ENCODE data around the gene ADM2. TPM values are rescaled to one million over a fixed set of nuclear protein-coding genes. Genes with fewer than 3 reads are reported as not detected.

The ADM2 gene
- total RNA-seq, 1 donor from 2014 or later, result 23.0 TPM

- no peaks in the 10 kb centered on the region for H3K4me1 ChIP-seq (ENCODE audit: insufficient read depth, low read length)
- Mint-ChIP-seq H3K36me3 (ENCODE audit: low read depth, unreplicated experiment) (peaks cover 2% of the 10 kb centered on the region), H3K27ac (ENCODE audit: unreplicated experiment) (no peak overlapping the region), H3K4me1 (ENCODE audit: low read depth, unreplicated experiment) (peaks cover 3% of the 10 kb centered on the region), H3K27me3 (ENCODE audit: low read depth, unreplicated experiment) (no peaks in the 10 kb centered on the region), H3K9me3 (ENCODE audit: unreplicated experiment) (no peaks in the 10 kb centered on the region), H3K4me3 (ENCODE audit: unreplicated experiment) (no peak overlapping the region)
- H3K4me3 ChIP-seq (ENCODE audit: insufficient read depth, low read depth, low read length), result no peak overlapping the region
- H3K79me2 ChIP-seq (ENCODE audit: insufficient read depth, low read length), result no peaks in the 10 kb centered on the region
- peaks cover 3% of the 10 kb centered on the region for H3K36me3 ChIP-seq (ENCODE audit: insufficient read depth, low read length)
- no peak for DNase-seq (ENCODE audit: low read depth)
- H2AFZ ChIP-seq (ENCODE audit: low read depth, low read length), result no peak overlapping the region
- H3K4me2 ChIP-seq (ENCODE audit: low read length), result no peak overlapping the region
- H3K27me3 ChIP-seq (ENCODE audit: insufficient read depth, low read length), result no peaks in the 10 kb centered on the region
- FAIRE-seq, result no peak
- no peak overlapping the region for H3K27ac ChIP-seq (ENCODE audit: low read depth, low read length)
- no peak overlapping the region for H3K9ac ChIP-seq (ENCODE audit: low read length)
- no peaks in the 10 kb centered on the region for H3K9me3 ChIP-seq (ENCODE audit: insufficient read depth, low read depth, low read length)
- H4K20me1 ChIP-seq (ENCODE audit: insufficient read depth, low read length), result peaks cover 17% of the 10 kb centered on the region
- TF ChIP-seq EZH2 (IDR thresholded peaks at IDR 0.05; ENCODE audit: insufficient read depth, low read length) (no peak), CTCF (IDR thresholded peaks at IDR 0.05; ENCODE audit: insufficient read depth, low read depth, low read length) (no peak)
Observed at GRCh38 chr22:50439314-50439870, 42.0 kb upstream of the ADM2 start.

DNA sequence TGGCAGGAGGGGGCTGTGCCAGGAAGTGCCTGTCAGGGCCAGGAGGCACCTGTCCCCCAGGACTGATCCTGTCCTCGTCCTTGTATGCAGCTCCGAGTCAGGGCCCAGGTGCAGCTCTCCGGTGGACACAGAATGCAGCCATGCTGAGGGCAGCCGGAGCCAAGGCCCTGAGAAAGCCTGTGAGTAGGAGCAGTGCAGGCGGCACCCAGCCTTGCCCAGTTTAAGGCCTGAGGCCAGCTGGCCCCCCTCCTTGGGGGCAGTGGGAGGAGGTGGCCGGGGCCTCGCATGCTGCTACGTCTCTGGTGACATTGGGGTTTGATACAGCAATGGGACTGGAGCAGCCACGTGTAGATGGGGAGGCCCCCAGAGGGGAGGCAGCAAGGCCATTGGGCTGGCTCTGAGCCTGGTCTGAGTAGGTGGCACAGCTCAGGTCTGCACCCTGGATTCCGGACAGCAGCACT is 41.4 kb upstream of the ADM2 start:
- no peaks in the 10 kb centered on the region for H3K27me3 ChIP-seq (ENCODE audit: insufficient read depth, low read length)
- no peak overlapping the region for H3K9ac ChIP-seq (ENCODE audit: low read length)
- H3K27me3 Mint-ChIP-seq (ENCODE audit: low read depth, unreplicated experiment), result no peaks in the 10 kb centered on the region
- no peak overlapping the region for H2AFZ ChIP-seq (ENCODE audit: low read depth, low read length)
- H3K4me1 ChIP-seq (ENCODE audit: insufficient read depth, low read length), result peaks cover 4% of the 10 kb centered on the region
- DNase-seq (ENCODE audit: low read depth) (no peak), FAIRE-seq (no peak)
- no peak overlapping the region for H3K27ac ChIP-seq (ENCODE audit: low read depth, low read length)
- H3K4me2 ChIP-seq (ENCODE audit: low read length), result no peak overlapping the region
- no peaks in the 10 kb centered on the region for H3K9me3 Mint-ChIP-seq (ENCODE audit: unreplicated experiment)
- peaks cover 2% of the 10 kb centered on the region for H3K36me3 Mint-ChIP-seq (ENCODE audit: low read depth, unreplicated experiment)
- H3K27ac Mint-ChIP-seq (ENCODE audit: unreplicated experiment), result no peak overlapping the region
- H4K20me1 ChIP-seq (ENCODE audit: insufficient read depth, low read length), result peaks cover 21% of the 10 kb centered on the region
- H3K9me3 ChIP-seq (ENCODE audit: insufficient read depth, low read depth, low read length), result no peaks in the 10 kb centered on the region
- H3K4me3 Mint-ChIP-seq (ENCODE audit: unreplicated experiment), result no peak overlapping the region
- no peak overlapping the region for H3K4me3 ChIP-seq (ENCODE audit: insufficient read depth, low read depth, low read length)
- TF ChIP-seq CTCF (IDR thresholded peaks at IDR 0.05; ENCODE audit: insufficient read depth, low read depth, low read length) (no peak), EZH2 (IDR thresholded peaks at IDR 0.05; ENCODE audit: insufficient read depth, low read length) (no peak)
- peaks cover 3% of the 10 kb centered on the region for H3K36me3 ChIP-seq (ENCODE audit: insufficient read depth, low read length)
- H3K79me2 ChIP-seq (ENCODE audit: insufficient read depth, low read length), result no peaks in the 10 kb centered on the region
- peaks cover 3% of the 10 kb centered on the region for H3K4me1 Mint-ChIP-seq (ENCODE audit: low read depth, unreplicated experiment)

GRCh38 chr22:50440544-50441249 is 40.6 kb upstream of the ADM2 start:
- no peak overlapping the region for H3K27ac Mint-ChIP-seq (ENCODE audit: unreplicated experiment)
- no peak for TF ChIP-seq CTCF (IDR thresholded peaks at IDR 0.05; ENCODE audit: insufficient read depth, low read depth, low read length)
- TF ChIP-seq EZH2 (IDR thresholded peaks at IDR 0.05; ENCODE audit: insufficient read depth, low read length), result no peak

More at GRCh38 chr22:50440544-50441249, 40.6 kb upstream of the ADM2 start:
- FAIRE-seq, result no peak
- peaks cover 3% of the 10 kb centered on the region for H3K4me1 Mint-ChIP-seq (ENCODE audit: low read depth, unreplicated experiment)
- Histone ChIP-seq H3K36me3 (ENCODE audit: insufficient read depth, low read length) (peaks cover 3% of the 10 kb centered on the region), H3K4me1 (ENCODE audit: insufficient read depth, low read length) (peaks cover 7% of the 10 kb centered on the region), H3K9ac (ENCODE audit: low read length) (no peak overlapping the region), H3K9me3 (ENCODE audit: insufficient read depth, low read depth, low read length) (no peaks in the 10 kb centered on the region), H3K79me2 (ENCODE audit: insufficient read depth, low read length) (no peaks in the 10 kb centered on the region), H2AFZ (ENCODE audit: low read depth, low read length) (no peak overlapping the region), H3K27ac (ENCODE audit: low read depth, low read length) (no peak overlapping the region), H3K4me2 (ENCODE audit: low read length) (no peak overlapping the region), H3K27me3 (ENCODE audit: insufficient read depth, low read length) (no peaks in the 10 kb centered on the region), H3K4me3 (ENCODE audit: insufficient read depth, low read depth, low read length) (no peak overlapping the region), H4K20me1 (ENCODE audit: insufficient read depth, low read length) (peaks cover 26% of the 10 kb centered on the region)
- no peak for DNase-seq (ENCODE audit: low read depth)
- no peak overlapping the region for H3K4me3 Mint-ChIP-seq (ENCODE audit: unreplicated experiment)
- no peaks in the 10 kb centered on the region for H3K27me3 Mint-ChIP-seq (ENCODE audit: low read depth, unreplicated experiment)
- H3K9me3 Mint-ChIP-seq (ENCODE audit: unreplicated experiment), result no peaks in the 10 kb centered on the region
- peaks cover 2% of the 10 kb centered on the region for H3K36me3 Mint-ChIP-seq (ENCODE audit: low read depth, unreplicated experiment)
